ENCODE results near the gene CST4.
"Not testable (repeated sequence)": the region's sequence is repeated elsewhere in the genome, so short reads cannot be mapped to it uniquely, and the experiment has no call there.

The CST4 gene

DNA sequence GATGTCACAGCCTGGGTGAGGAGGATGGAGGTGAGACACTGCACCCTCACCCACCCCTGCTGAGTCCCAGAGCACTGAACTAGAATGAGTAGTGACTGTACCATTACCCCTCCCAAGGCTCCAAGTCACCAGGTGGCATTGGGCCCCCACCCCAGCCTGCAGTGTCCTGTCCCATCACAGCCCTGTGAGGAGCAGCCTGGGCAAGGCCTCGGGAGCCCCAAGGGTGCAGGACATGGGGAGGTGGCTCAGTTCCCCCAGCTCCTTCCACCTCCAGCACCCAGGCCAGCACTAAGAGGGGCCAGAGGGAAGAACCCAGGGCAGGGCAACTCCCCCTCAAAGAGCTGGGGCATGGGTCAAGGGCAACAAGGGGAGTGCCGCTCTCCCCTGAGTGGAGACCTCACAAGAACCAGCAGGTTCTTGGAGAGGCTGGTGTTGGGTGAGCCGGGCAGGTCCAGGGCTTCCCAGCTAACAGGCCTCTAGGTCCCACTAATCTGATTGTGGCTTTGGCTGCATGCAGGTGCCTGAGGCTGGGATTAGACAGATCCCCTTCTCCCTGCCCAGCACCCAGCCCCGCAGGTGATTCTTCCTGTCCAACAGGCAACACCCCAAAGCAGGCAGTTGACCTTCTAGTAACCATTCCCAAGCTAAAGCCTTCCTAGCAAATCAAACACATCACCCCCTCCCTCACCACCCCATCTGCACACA lies 2.6 kb downstream of the CST4 start:
- no peak for DNase-seq

- DNase-seq = not testable (repeated sequence)
These were observed 3.3 kb downstream of the CST4 start for GRCh38 chr20:23685529-23685896.

DNA sequence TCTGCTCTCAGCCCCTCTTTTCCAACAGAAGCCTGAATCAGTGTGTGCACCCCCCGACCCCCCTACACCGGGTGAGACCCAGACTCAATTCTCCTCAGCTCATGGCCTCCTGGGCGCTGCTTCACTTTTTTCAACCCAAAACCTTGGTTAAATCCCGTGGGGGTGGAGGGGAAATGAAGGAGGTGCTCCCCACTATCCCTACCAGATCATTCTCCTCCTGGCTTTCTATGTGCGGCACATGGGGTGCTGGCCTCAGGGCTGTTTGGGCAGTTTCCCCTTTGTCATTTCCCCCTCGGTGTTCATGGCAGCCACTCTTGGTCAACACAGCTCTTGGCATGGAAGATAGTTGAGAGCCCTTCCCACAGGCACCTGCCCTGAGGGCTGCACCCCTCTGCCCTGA lies 4.6 kb downstream of the CST4 start:
- DNase-seq = no peak

DNA sequence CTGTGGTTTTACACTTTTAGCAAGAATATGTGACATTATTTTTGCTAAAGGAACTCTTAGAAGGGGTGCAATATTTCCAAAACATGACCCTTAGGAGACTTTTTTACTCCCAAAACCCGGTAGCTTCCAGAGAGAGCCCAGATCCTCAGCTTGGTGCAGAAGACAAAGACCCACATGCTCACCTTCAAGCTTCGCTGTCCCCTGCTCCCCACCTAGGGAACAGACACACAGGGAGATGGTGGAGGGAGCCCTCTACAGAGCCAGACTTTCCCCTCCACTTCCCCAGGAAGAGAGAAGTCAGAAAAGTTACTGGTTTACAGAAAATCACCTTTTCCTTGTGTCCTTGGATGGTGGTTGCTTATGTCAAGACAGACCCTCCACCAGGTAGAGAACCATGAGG lies 5.0 kb downstream of the CST4 start:
- DNase-seq = no peak

- no peak for DNase-seq
These were observed 5.6 kb downstream of the CST4 start for GRCh38 chr20:23683281-23683680.

- no peak for DNase-seq
These were observed 8.7 kb downstream of the CST4 start for GRCh38 chr20:23680146-23680545.

DNA sequence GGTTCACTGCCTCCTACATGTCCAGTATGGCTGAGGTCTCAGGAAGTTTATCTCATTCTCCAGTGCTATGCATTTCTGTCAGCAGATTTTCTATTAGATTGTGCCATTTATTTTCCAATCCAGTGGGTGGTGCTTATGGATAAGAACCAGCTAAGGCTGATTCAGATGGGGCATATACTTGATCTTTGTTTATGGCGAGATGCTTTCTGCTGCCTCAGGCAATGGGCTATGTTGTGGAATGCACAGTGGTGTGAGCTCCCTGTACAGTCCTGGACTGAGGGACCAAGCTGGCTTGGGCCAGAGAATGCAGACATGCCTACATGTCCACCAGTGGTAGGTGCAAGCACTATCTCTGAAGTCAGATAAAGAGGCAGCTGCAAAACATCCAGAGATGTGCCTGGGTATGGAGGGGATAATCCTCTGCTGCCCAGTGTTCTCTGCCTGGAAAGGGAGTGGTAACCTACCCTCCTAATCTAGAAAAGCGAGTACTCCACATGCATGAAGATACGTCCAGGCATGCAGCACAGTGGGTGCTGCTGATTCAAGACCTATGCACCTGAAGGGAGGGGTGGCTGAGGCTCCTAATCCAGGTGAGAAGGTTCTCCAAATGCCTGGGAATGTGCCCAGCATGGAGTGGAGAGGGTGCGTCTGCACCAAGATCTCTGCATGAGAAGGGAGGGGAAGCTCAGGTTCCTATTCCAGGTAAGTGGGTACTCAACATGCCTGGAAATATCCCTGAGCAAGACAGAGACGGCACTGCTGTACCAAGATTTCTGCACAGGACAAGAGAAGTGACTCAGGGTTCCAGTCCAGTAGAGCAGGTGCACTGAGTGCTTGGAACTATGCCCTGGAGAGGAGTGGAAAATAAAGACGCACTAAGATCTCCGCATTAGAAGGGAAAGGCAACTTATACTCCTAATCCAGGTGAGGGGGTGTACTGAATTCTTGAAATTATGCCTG lies 9.4 kb downstream of the CST4 start:
- DNase-seq = no peak

GRCh38 chr20:23673209-23673608 lies 15.6 kb downstream of the CST4 start:
- DNase-seq = no peak

- no peak for DNase-seq
These were observed 16.7 kb downstream of the CST4 start for GRCh38 chr20:23672158-23672557.

DNA sequence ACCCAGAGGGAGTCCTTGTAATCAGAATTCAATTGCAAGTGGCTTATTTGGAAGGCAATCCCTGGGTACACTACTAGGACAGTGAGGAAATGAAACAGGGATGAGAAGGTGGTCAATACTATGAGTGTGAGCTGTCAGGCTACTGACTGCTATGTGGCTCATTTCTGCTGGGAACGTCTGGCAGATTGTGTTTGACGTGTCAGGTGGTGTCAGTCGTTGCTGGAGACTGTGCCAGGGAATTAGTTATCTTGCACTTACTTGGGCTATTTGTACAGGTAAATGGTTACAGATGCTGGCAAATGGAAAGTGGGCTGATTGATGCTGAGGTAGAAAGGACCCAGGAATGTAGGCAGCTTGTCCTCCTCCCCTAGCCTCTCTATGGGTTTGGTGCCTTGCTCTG lies 17.4 kb downstream of the CST4 start:
- no peak for DNase-seq

GRCh38 chr20:23670361-23670760 lies 18.5 kb downstream of the CST4 start:
- no peak for DNase-seq

- no peak for DNase-seq
These were observed 19.0 kb downstream of the CST4 start for GRCh38 chr20:23669866-23670265.

- DNase-seq = no peak
These were observed 19.5 kb downstream of the CST4 start for GRCh38 chr20:23669327-23669726.

- DNase-seq = no peak
These were observed 20.3 kb downstream of the CST4 start for GRCh38 chr20:23668477-23668951.

DNA sequence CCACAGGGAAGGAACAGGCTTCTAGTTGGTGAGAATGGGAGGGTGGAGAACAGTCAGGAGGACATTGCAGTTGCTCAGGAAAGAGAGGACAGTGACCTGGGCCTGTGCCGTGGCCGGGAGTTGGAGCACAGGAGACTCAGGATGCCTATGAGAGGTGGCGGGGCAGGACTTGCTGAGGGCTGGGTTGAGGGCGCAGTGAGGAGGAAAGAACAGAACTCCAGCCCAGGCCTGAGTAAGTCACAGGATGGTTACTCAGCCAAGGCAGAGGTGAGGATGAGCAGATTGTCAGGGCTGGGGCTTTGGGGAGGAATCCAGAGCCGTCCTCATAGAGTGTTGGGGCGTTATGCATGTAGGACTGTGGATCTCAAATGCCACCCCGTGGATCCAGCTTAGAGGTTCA lies 21.2 kb downstream of the CST4 start:
- DNase-seq = no peak

DNA sequence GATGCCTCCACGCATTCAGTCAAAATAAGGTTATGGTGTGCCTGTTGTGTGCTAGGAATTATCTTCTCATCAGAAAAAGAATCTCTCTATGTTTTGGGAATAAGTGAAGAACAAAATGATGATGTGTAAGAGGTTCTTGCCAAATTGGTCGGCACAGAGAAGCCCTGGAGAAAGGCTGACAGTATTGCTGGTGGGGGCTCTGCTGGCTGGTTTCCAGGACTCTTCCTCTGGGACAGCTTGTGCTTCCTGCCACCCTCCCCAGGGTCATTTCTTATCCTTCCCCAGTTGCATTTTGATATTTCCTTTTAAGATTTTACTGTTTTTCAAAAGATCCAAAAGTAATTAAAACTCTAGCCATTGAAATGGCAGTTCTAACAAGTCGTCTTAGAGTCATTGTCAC lies 22.1 kb downstream of the CST4 start:
- no peak for DNase-seq

DNA sequence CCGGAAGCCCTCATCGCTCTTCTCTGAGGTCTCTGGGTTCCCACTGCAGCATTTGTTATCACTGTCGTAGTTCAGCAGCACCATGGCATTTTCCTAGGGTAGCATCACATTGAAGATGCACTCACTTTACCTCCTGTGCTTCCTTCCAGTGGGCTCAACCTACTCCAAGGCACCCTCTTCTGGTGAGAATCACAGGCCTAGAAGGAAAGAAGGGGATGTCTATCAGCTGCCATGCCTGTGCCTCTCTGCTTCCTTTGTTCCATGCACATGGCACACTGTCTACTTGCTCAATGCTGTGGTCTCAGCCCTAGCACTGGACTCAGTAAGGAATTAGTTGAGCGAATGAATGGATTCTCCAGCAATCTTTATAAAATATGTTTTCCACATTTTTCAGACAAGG lies 22.6 kb downstream of the CST4 start:
- DNase-seq = no peak

- DNase-seq = no peak
These were observed 23.9 kb downstream of the CST4 start for GRCh38 chr20:23664954-23665353.

- not testable (repeated sequence) for DNase-seq
These were observed 24.8 kb downstream of the CST4 start for GRCh38 chr20:23664046-23664445.

DNA sequence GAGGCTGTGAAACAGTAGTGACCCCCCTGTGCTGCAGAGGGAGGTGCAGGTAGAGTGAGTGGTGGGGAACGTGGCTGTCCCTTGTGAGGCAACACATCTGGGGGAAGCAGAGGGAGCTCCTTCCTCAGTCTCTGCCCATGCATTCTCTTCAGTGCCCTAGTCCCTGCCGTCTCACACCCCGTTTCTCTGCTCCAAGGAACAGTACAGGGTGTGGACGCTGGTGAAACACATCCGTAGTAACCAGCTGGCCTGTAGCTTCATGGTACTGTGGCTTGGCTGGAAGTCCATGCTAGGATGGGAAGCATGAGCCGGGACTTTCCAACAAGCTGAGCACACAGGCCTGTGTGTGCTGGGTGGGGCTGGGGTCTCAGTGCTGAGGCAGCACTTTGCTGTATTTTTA lies 25.7 kb downstream of the CST4 start:
- DNase-seq = no peak

- no peak for DNase-seq
These were observed 26.5 kb downstream of the CST4 start for GRCh38 chr20:23662276-23662870.

- no peak for DNase-seq
These were observed 27.8 kb downstream of the CST4 start for GRCh38 chr20:23661002-23661429.

GRCh38 chr20:23659989-23660837 lies 28.6 kb downstream of the CST4 start:
- no peak for DNase-seq

All from NCI-H2227 treated with DMSO at 0.1 percent for 48 hours (cell line).